ENCODE measurements around the gene HSD17B12. TPM values are rescaled to one million over a fixed set of nuclear protein-coding genes. Genes with fewer than 3 reads are reported as not detected.
A peak's percentile ranks its signal among the peaks of the same experiment; 100 is the strongest.

The HSD17B12 gene
- total and polyA plus RNA-seq, 2 of the 8 experiments (the other 6 are each of a cell fraction or from before 2014, with no cell fraction given), result 46.0 to 121 TPM

DNA sequence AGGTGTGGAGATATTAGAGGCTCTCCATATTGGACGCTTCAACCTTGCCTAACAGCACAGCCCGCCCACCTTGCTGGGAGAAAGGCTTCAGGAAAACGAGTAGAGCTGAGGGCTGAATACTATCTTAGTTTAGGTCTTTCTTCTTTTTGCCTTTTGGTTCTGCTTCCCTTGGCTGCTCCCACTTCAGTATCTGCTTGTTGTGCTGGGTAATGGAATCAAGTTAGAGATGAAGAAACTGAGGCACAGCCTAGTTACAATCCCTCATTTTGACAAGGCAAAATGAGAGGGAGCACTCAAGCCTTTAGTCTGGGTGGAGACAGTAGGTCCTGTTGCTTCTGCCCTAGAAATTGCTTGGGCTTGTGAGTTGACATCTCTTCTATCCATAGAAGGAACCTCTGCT, 41.3 kb upstream of the HSD17B12 start:
- H2AFZ ChIP-seq (ENCODE audit: low read length), result peak overlapping the region; percentile 43; the same call in 1 of the 2 replicates
- FAIRE-seq, result peak; percentile 24
- H3K18ac ChIP-seq (ENCODE audit: extremely low read depth, low read length), result no peak overlapping the region

More for the DNA sequence above, 41.3 kb upstream of the HSD17B12 start:
- DNase-seq (ENCODE audit: low read depth in 1 of 2, low spot score in 2 of 2), result no peak
- ChIA-PET POLR2A (ENCODE audit: partially characterized antibody) (no interaction called here), CTCF (ENCODE audit: partially characterized antibody) (interaction anchor here (0.9 to 1.3 kb wide), 3 partner anchors 10 to 187 kb away, joined by 3 to 4 read pairs (median 3); no protein-coding TSS in a partner anchor)
- H3K4me3 ChIP-seq (ENCODE audit: extremely low read depth in 1 of 4, insufficient read depth in 2 of 4, low read depth in 3 of 4, low read length in 4 of 4), result no peak overlapping the region
- no peaks in the 10 kb centered on the region for H3K23me2 ChIP-seq (ENCODE audit: low read depth, low read length)
- no peak overlapping the region for H2BK12ac ChIP-seq (ENCODE audit: low read depth, low read length)
- H2BK20ac ChIP-seq (ENCODE audit: low read length), result no peak overlapping the region
- H3K79me1 ChIP-seq (ENCODE audit: low read depth, low read length), result 0 out of 2 replicates have a peak, but pooled peaks cover under 1% of the 10 kb centered on the region
- no peak overlapping the region for H3K14ac ChIP-seq (ENCODE audit: insufficient read length)
- H4K91ac ChIP-seq (replicated peaks; ENCODE audit: insufficient read length, low read length), result no peak overlapping the region
- H3K9me3 ChIP-seq (ENCODE audit: insufficient read depth in 2 of 2, low read depth in 1 of 2, low read length in 1 of 2), result no peaks in the 10 kb centered on the region
- no peaks in the 10 kb centered on the region for H3K27me3 ChIP-seq (replicated peaks in 1 of 4; ENCODE audit: control insufficient read depth in 3 of 4, extremely low read depth in 1 of 4, insufficient read depth in 3 of 4, low read length in 3 of 4)
- H3K56ac ChIP-seq (replicated peaks; ENCODE audit: insufficient read length, low read depth, low read length), result no peak overlapping the region
- no peak overlapping the region for H4K8ac ChIP-seq (ENCODE audit: extremely low read depth, insufficient read depth, low read length)
- no peak overlapping the region for H2BK15ac ChIP-seq (ENCODE audit: low read length)
- TF ChIP-seq CBX8 (IDR thresholded peaks at IDR 0.05; ENCODE audit: borderline replicate concordance, low read depth, low read length), result no peak
- TF ChIP-seq HDAC2 (IDR thresholded peaks at IDR 0.05; ENCODE audit: borderline replicate concordance in 1 of 2, low read depth in 2 of 2, low read length in 2 of 2), result no peak
- H2BK5ac ChIP-seq (ENCODE audit: low read depth, low read length), result no peak overlapping the region
- H3K27ac ChIP-seq (ENCODE audit: low read depth, low read length), result no peak overlapping the region
- H3K4me1 ChIP-seq (replicated peaks in 1 of 4; ENCODE audit: control insufficient read depth in 3 of 4, insufficient read depth in 4 of 4, low read length in 3 of 4), result peaks cover 0 to 4% (median 1%) of the 10 kb centered on the region in 4 experiments; a peak in 2 of 7 replicates
- peaks cover 0 to 1% of the 10 kb centered on the region in 2 experiments; a peak in 2 of 4 replicates for H3K79me2 ChIP-seq (ENCODE audit: control insufficient read depth in 1 of 2, insufficient read depth in 2 of 2, low read length in 2 of 2)
- H2BK120ac ChIP-seq (replicated peaks; ENCODE audit: low read depth, low read length), result no peak overlapping the region
- H3K4me2 ChIP-seq (ENCODE audit: insufficient read depth in 1 of 2, low read depth in 2 of 2, low read length in 2 of 2), result no peak overlapping the region
- no peak overlapping the region for H2AK5ac ChIP-seq (ENCODE audit: low read depth, low read length)
- H4K5ac ChIP-seq (ENCODE audit: insufficient read length, low read depth, low read length), result no peak overlapping the region
- no peak overlapping the region for H3K9ac ChIP-seq (replicated peaks in 1 of 4; ENCODE audit: extremely low read depth in 1 of 4, low read depth in 3 of 4, low read length in 3 of 4)
- no peaks in the 10 kb centered on the region for H4K20me1 ChIP-seq (replicated peaks in 1 of 2; ENCODE audit: control insufficient read depth in 1 of 2, insufficient read depth in 2 of 2, low read length in 2 of 2)
- 70% methylated on average over 3 of the region's 3 CpGs; no CpG with 5 or more reads in 1 of the 2 experiments for WGBS, 2 experiments (ENCODE audit: extremely low coverage in 1 of 2, insufficient coverage in 1 of 2, insufficient read length in 1 of 2, insufficient replicate concordance in 2 of 2, low coverage in 1 of 2, low lambda C conversion rate in 2 of 2, missing lambda C conversion rate in 1 of 2)
- no peak overlapping the region for H3K4ac ChIP-seq (replicated peaks; ENCODE audit: insufficient read length, low read depth, low read length)
- H3K23ac ChIP-seq (ENCODE audit: insufficient read length), result no peak overlapping the region
- H3K36me3 ChIP-seq (ENCODE audit: control insufficient read depth in 2 of 4, insufficient read depth in 4 of 4, low read length in 3 of 4), result no peaks in the 10 kb centered on the region

Data from H1 (cell line).